GM18907 (cell line): ENCODE data around the gene STK32B.
"Not testable (repeated sequence)": the region's sequence is repeated elsewhere in the genome, so short reads cannot be mapped to it uniquely, and the experiment has no call there.

Source experiments
- ATAC-seq: cut with Tn5 transposase; IDR thresholded peaks from one replicate; pipeline ENCODE4 v1.9.1; 2021; ENCODE audit warnings: mild to moderate bottlenecking, moderate library complexity; ENCODE audit not compliant: unreplicated experiment

STK32B gene

DNA sequence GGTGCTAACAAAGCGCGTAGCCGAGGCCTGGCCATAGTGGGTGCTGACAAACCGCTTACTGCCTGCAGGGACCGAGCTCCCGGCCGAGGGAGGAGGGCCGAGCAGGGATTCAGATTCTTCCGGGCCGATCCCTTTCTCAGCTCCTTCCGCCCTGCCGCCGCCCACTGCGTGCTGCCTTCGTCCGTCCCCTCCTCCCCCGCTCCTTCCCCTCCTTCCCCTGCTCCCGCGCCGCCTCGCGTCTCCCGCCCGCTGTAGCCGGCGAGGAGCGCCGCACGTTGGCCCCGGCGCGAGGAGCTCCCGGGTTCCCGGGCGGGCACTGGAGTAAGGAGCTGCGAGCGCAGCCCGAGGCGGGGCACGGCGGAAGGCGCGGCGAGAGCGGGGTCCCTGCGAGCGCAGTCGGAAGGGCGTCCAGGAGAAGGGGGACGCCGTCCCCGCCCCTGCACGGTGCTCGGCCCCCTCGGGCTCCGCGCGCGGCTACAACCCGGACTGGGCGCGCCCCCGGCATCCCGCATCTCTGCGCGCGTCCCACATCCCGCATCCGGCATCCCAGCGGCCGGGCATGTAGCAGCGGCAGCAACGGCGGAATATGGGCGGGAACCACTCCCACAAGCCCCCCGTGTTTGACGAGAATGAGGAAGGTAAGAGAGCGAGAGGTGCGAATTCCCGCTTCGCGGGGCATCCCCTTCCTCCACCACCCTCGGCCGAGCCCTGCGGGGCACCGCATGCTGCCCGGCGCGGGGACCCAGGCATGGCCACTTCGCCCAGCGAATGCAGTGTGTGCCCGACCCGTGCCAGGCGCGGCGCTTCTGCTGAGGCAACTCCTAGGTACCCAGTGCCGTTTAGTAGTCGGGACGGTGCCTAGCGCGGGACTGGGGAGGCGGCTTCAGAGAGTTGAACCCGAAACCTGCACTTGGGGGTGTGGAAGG lies at the start of gene STK32B:
Gene STK32B, plus strand, starts transcription at position 203 of the 926 bp plus-strand sequence.
- no peak for ATAC-seq

DNA sequence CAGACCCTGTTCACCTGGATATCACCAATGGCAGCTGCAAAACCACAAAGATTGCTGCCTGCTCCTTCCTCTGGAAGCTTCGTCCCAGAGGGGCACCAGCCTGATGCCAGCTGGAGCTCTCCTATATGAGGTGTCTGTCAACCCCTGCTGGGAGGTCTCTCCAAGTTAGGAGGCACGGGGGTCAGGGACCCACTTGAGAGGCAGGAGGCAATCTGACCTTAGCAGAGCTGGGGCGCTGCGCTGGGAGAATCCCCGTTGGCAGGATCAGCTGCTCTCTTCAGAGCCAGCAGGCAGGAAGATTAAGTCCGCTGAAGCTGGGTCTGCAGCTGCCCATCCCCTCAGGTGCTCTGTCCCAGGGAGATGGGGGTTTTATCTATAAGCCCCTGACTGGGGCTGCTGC lies 49.6 kb upstream of the STK32B start:
- ATAC-seq: not testable (repeated sequence)

DNA sequence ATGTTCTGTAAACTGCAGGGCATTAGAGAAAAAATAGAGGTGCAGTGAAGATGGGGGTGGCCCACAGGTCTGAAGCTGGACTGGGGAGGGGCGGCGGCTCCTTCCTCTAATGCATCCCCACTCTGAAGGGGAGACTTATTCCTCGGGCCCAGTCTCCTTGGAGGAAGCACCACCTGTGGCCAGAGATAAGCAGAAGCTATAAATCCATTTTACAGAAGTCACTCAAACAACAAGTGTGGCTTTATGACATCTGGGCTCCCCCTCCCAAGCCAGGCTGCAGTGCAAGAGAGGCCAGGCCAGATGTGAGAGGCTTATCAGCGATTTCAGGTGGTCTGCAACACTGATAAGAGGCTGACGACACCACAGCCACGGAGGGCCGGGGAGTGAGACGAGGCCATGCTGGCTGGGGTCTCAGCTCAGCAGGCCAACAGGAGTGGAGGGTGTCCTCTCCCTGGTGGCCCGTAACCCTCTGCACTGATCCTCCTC lies 47.9 kb upstream of the STK32B start:
- ATAC-seq: no peak

DNA sequence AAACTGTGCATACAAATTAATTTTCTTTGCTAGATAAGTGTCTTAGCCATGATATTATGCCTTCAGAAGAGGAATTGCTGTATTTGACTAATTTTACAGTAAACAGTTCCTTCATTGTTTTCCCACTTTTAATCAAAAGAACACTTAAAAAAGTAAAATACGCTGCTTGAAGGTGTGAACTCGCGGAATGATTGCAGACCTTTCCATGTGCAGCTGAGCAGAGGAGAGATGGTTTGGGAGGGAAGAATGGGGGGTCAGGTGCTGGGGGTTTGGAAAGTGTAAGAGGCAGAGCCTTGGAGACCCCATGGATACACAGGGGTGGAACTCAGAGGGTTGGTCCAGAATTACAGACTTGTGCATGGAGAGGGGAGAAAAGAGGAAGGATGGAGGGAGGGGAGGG lies 47.4 kb upstream of the STK32B start:
- no peak for ATAC-seq

DNA sequence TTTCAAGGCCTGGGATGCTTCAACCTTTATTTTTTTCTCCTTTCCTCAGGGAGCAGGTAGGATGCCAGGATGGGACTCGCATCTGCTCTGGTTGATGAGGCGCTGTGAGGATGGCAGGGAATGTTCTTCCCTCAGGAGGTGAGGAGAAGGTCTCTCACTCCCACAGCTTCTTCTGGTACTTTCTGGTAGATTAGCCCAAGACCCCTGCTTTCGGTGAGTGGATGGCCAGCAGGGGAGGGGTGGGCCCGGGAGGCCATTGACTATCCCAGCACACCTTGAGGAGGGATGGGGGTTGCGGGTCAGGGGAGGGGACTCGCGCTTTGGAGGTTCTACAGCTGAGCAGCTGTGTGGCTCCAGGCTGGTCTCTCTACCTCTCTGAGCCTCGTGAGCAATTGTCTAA lies 46.8 kb upstream of the STK32B start:
- ATAC-seq: no peak

DNA sequence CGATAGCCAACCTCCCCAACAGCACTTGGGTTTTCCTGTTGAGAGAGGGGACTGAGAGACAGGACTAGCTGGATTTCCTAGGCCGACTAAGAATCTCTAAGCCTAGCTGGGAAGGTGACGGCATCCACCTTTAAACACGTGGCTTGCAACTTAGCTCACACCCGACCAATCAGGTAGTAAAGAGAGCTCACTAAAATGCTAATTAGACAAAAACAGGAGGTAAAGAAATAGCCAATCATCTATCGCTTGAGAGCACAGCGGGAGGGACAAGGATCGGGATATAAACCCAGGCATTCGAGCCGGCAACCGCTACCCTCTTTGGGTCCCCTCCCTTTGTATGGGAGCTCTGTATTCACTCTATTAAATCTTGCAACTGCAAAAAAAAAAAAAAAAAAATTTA lies 44.3 kb upstream of the STK32B start:
- ATAC-seq: not testable (repeated sequence)

DNA sequence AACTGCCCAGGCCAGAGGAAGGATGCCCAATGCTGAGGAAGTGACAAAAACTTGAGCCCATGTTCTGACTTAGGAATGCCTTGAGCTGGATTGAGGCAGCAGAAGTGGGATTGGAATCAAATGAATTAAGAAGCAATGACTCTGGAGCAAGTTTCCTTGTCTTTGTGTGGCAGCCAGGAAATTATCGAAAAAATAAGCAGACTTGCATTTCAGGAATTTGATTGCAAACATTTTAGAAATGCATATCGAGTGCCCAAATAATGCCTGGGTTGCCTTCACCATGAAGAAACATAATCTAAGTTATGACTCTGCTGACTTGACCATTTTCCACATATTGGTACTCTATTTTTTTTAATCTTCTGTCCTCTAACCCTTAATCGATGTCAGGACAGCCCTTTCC lies 41.5 kb upstream of the STK32B start:
- ATAC-seq: no peak

DNA sequence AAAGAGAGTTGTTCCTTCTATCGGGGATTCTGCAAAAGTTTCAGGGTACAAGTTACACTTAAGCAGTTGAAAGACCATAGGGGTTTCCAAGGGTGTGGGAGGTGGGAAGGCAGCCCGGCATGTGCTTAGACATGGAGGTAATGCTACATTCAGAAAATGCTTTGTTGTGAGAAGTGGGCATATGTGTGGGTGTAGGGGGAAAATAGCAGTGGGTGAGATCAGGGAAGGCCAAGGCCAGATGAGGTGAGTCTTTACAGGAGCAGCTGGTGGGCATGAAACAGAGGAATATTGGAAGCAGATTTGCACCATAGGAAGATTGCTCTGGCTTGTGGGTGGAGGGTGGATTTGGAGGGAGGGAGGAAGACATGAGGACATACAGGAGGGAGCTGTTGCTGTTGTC lies 40.3 kb upstream of the STK32B start:
- no peak for ATAC-seq

DNA sequence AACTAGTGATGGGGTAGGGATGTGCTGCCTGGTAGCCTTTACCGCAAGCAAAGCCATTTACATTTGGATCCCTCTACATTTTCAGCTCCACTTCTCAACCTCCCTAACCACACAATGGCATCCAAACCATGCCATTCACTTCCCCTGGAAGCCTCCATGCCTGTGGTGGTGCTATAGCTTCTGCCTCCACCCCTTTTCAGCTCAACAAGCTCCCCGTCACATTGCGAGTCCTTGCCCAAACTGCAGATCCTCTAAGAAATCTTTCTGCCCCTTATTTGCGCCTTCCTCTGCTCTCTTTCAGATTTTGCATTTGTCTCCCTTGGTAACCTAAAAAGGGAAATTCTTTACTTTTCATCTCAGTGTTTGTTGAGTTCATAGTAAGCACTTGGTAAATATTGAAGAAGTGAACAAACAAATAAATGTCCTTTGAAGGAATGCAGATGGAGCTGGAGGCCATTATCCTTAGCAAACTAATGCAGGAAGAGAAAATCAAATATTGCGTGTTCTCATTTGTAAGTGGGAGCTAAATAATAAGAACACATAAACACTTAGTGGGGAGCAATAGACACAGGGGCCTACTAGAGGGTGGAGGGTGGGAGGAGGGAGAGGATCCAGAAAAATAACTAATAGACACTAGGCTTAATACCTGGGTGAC lies 38.9 kb upstream of the STK32B start:
- no peak for ATAC-seq

DNA sequence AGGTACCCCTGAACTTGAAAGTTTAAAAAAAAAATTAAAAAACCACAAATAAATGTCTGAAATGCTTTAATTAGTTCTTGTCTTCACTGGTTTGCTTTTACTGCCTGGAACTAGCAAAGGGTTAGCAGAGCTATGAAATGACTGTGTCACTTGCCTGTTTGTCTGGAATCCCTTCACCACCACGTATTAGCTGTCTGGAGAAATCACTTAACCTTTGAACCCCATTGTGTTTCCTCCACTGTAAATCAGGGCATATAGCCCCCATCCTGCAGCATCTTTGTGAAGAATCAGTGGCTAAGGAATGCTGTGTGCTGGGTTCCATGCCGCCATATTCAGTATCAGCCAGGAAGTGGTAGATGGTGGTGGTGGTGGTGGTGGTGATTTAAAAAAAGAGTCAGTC lies 38.3 kb upstream of the STK32B start:
- ATAC-seq: no peak

DNA sequence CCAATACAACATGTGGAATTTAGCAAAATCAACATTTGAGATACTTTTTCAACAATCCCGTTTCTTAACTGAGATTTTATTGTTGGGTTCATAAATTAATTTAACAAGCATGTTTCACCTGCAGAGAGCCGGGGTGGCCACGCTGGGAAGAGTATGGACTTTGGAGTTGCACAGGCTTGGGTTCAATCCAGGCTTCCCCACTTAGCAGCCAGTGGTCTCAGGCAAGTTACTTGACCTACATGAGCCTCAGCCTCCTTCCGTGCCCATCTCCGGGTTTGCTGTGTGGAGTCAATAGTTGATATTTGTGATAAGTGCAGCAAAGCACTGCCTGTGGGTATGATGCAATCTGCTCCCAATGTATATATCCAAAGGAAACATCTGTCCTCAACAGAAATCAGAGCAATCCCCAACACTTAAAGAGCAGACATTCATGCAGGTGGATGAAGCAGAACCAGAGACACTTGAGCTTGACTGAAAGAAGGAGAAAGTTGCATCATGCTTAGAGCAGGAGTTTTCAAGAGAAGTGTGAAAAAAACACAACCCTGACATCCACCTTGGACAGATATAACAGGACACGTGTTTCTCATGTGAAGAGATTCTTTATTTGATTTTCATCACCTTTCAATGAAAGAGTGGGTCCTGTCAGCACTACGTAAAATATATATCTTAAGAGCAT lies 37.1 kb upstream of the STK32B start:
- ATAC-seq: no peak

DNA sequence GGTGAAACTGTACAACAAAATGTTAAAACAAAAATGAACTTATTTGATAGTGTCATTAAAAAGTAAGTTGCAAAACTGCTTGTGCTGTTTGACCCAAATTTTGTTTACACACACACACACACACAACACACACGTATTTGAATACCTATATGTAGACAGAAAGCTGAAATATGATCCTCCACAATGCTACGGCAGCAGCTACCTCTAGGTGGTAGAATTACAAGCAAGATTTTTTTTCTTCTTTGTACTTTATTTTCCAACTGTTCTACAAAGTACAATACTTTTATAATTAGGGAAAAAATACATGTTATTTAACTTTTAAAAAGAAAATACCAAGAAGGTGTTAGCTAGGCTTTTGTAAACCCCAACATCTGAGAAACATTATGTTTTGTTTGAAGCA lies 33.2 kb upstream of the STK32B start:
- ATAC-seq: no peak

DNA sequence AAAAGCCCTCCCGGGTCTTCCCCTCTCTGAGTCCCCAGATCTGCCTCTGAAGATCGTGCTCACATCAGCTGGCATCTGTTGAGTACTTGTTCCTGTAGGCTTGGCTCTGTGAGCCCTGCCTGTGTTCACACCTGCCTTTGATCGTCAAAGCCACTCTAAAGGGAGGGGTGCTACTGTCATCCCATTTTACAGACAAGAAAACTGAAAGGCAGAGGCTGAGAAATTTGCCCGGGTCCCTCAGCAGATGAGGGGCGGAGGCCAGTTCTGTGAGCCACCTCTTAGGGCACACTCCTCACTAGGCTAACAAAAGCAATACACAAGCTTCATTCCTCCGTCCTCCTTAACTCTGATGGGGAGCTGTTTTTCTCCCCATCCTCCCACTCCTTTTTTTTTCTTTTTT lies 32.7 kb upstream of the STK32B start:
- no peak for ATAC-seq

DNA sequence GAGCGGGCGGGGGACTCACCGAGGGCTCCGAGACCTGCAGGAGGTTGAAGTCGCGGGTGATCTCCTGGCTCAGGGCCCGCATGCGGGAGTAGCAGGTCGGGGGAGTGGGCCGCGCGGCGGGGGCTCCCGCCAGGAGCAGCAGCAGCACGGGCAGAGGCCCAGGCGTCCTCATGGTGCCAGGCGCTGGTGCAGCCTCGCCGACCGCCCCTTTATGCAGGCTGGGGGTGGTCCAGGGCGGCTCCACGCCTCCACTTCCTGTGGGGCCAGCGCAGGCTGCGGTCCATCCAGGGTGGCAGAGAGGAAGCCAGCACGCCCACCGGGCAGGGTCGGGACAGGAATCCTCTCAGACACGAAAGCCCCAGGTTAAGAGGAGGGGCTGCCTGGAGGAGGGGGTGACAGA lies 32.0 kb upstream of the STK32B start, which contains the start of gene CYTL1:
Gene CYTL1, minus strand, starts transcription at position 185 of the 400 bp plus-strand sequence. Its CDS starts 13 bp downstream, at position 172.
- ATAC-seq: no peak

DNA sequence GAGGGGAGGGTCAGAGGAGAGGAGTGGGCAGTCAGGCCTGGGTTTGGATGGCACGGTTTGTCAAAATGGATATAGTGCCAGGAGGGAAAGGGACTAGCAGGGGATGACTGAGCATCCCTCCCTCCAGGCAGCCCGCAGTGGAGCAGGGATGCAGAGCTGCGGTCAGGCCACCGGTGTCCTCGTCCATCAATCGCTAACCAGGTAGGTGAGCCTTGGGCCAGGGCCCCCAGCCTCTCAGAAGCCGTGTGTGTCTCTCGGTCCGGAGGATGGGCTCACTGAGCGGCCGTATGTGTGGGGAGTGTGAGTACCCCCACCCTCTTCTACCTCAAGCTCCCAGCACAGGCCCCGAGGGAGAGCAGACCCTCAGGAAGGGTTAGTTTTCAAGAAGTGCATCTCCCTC lies 31.5 kb upstream of the STK32B start:
- ATAC-seq: no peak

DNA sequence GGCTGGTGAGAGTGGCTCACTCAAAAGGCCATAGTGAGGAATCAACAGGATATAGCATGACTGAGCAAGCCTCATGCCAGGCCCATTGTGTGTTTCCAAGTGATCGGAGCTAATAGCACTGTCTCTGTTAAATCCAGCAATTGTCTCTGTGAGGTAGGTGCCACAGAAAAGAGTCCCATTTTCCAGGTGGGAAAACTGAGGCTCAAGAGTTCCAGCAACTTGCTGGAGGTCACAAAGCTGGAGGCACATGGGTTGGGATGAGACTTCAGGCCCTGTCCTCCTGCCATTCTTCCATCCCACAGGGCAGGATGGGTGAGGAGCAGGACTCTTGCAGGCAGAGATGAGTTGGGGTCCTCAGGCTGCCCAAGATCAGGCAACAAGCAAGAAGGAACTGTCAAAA lies 30.9 kb upstream of the STK32B start:
- ATAC-seq: no peak

DNA sequence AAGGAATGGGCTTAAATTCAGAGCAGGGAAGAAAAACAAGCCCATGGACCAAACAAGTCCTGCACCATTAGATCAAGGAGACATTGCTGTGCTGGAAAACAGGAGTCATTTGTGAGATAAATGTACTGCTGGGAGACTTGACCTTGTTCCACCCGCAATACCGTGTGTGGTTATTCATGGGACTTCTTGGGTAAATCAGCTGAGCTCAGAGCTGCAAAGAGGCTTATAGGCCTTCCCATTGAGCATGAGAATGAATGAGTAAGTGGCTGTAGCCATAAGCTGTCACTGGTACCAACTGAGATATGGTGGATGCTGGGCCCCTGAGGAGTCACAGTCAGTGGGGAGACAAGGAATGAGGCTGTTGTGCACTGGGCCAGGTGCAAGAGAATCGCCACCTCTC lies 29.7 kb upstream of the STK32B start:
- no peak for ATAC-seq

DNA sequence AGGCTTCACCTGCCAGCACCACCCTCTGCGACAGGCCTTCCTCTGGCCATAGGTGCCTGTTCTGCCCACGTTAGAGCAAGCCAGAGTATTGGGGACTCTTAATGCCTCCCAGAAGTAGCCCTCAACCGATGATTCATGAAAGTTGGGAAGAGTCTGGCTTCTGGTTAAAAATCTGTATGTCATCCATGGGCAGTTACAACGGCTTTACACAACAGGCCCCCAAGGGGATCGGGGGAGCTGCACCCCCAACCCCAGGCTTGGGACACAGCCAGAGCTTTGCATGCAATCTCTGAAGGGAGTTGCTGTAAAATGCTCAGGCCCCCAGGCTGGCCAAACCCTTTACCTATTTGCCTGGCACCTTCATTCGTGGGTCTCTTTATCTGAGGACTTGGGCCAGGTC lies 26.6 kb upstream of the STK32B start:
- ATAC-seq: no peak

DNA sequence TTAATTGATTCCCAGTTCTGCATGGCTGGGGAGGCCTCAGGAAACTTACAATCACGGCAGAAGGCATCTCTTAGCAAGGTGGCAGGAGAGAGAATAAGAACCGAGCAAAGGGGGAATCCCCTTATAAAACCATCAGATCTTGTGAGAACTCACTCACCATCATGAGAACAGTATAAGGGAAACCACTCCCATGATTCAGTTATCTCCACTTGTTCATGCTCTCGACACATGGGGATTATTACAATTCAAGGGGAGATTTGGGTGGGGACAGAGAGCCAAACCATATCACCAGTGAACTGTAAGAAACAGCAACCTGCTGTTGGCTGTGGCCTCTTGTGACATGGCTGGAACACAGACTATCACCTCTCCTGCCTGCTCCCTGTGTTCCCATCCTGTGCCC lies 24.9 kb upstream of the STK32B start:
- ATAC-seq: no peak

DNA sequence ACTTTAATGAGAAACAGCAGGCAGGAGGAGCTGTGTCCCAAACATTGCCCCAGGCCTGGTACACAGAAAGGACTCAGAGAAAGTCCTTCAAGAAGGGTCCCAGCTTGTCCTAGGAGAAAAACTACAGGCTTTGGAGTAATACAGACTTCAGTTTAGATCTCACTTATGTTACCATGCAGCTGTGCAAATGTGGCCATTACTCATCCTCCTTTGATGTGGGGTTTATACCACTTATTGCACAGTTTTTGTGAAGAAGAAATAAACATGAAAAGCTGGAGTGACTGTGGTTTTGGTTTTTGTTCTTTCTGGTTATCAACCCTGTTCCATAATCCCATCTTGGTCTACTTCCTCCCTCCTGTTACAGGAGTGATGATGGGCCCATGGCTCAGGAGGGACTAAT lies 23.9 kb upstream of the STK32B start:
- ATAC-seq: no peak

DNA sequence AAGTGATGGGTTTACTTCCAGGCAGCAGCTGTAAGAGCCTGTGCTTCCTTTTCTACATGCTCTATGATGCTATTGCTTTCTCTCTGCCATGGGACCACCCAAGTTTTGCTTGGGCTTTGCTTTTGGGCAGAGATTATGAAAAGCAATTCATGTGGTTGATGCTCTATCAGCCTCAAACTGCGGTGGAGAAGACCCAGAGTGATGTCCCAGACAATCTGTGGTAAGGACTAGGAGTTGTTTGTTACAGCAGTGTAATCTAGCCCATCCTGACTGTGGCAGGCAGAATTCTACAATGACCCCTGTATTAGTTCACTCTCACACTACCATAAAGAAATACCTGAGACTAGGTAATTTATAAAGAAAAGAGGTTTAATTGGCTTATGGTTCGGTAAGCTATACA lies 22.8 kb upstream of the STK32B start:
- ATAC-seq: no peak

DNA sequence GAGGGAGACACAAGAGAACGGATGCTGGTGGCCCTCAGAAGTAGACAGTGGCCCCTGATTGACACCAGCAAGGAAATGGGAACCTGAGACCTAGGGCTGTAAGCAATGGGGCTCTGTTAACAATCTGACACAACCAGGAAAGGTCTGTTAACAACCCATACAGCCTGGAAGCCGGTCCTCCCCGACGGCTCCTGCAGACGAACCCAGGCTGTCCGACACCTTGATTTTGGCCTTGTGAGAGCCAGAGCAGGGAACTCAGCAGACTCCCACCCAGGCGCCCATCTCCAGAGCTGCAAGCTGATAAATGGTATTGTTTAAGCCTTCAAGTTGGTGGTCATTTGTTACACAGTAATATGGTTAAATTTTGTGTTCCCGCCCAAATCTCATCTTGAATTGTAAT lies 21.8 kb upstream of the STK32B start:
- ATAC-seq: no peak
